HEK293 (cell line): ENCODE results near the gene DCAF6.

ENCODE experiments used
- CTCF ChIA-PET: fragments of 350-600 bp; formaldehyde crosslinking; extraction: SDS; loops from one replicate; lab custom pipeline; 2021; ENCODE audit warnings: antibody characterized with exemption; lab: Yijun Ruan, JAX
- POLR2A ChIA-PET: fragments of 300-600 bp; formaldehyde crosslinking; extraction: SDS; loops from one replicate; lab custom pipeline; 2020; ENCODE audit warnings: antibody characterized with exemption, inconsistent platforms; lab: Yijun Ruan, JAX
- H3K27ac ChIP-seq: fragments of 200-500 bp; sonication (Bioruptor generic); 2 replicates; pipeline ENCODE4 v1.5.1; 2014; ENCODE audit warnings: low read depth, low read length, control low read depth, inconsistent platforms; ENCODE audit errors: extremely low read depth
- H3K36me3 ChIP-seq, 2 experiments: fragments of 200-500 bp in 1 of 2; sonication (Bioruptor generic) in 1 of 2; 1 replicate in 1 of 2; 2 replicates in 1 of 2; pipeline ENCODE4 v1.5.1; 2014 to 2017; ENCODE audit warnings: inconsistent platforms in 2 of 2, low read length in 2 of 2; ENCODE audit not compliant: control insufficient read depth in 2 of 2, insufficient read depth in 1 of 2
- H3K4me1 ChIP-seq: fragments of 200-500 bp; sonication (Bioruptor generic); 2 replicates; pipeline ENCODE4 v1.5.1; 2014; ENCODE audit warnings: mild to moderate bottlenecking, low read length, inconsistent platforms; ENCODE audit not compliant: control insufficient read depth, insufficient read depth
- H3K4me3 ChIP-seq: 2 replicates; pipeline ENCODE4 v1.5.1; 2011; ENCODE audit warnings: low read depth, mild to moderate bottlenecking, control low read depth, low read length, moderate library complexity
- H3K9me3 ChIP-seq: fragments of 200-500 bp; sonication (Bioruptor generic); 2 replicates; pipeline ENCODE4 v1.5.1; 2014; ENCODE audit warnings: low read depth, low read length, inconsistent platforms; ENCODE audit not compliant: control insufficient read depth, insufficient read depth
- EGR2 ChIP-seq: fragments of 450-650 bp; formaldehyde crosslinking; IDR thresholded peaks from 2 replicates; pipeline ENCODE4 v1.5.1; 2016; ENCODE audit warnings: low read depth, missing biosample characterization, missing genetic modification characterization
- GLIS1 ChIP-seq: fragments of 450-650 bp; formaldehyde crosslinking; IDR thresholded peaks from 2 replicates; pipeline ENCODE4 v1.5.1; 2016; ENCODE audit warnings: missing biosample characterization, missing genetic modification characterization
- INSM2 ChIP-seq: fragments of 450-650 bp; formaldehyde crosslinking; IDR thresholded peaks from 2 replicates; pipeline ENCODE4 v1.5.1; 2016; ENCODE audit warnings: missing biosample characterization, missing genetic modification characterization
- SP2 ChIP-seq: fragments of 450-650 bp; formaldehyde crosslinking; IDR thresholded peaks from 2 replicates; pipeline ENCODE4 v1.5.1; 2016; ENCODE audit warnings: missing biosample characterization, missing genetic modification characterization
- TRIM28 ChIP-seq: IDR thresholded peaks from 2 replicates; pipeline ENCODE4 v1.6.1; 2011; ENCODE audit warnings: low read length, control low read depth, borderline replicate concordance
- YY1 ChIP-seq: fragments of 450-650 bp; formaldehyde crosslinking; IDR thresholded peaks from 2 replicates; pipeline ENCODE4 v1.5.1; 2018; ENCODE audit warnings: missing biosample characterization, missing genetic modification characterization
- YY2 ChIP-seq: fragments of 450-650 bp; formaldehyde crosslinking; IDR thresholded peaks from 2 replicates; pipeline ENCODE4 v1.5.1; 2016; ENCODE audit warnings: missing biosample characterization, missing genetic modification characterization
- ZBTB17 ChIP-seq: fragments of 450-650 bp; formaldehyde crosslinking; IDR thresholded peaks from 2 replicates; pipeline ENCODE4 v1.5.1; 2016; ENCODE audit warnings: missing biosample characterization, missing genetic modification characterization
- ZBTB26 ChIP-seq: fragments of 450-650 bp; formaldehyde crosslinking; optimal IDR thresholded peaks from 2 replicates; pipeline ENCODE3; 2016; ENCODE audit warnings: missing biosample characterization, mild to moderate bottlenecking, missing genetic modification characterization
- ZNF112 ChIP-seq: fragments of 450-650 bp; formaldehyde crosslinking; IDR thresholded peaks from 2 replicates; pipeline ENCODE4 v1.5.0; 2017; ENCODE audit warnings: missing biosample characterization, missing genetic modification characterization
- ZNF114 ChIP-seq: fragments of 450-650 bp; formaldehyde crosslinking; IDR thresholded peaks from 2 replicates; pipeline ENCODE4 v1.5.0; 2017; ENCODE audit warnings: missing biosample characterization, missing genetic modification characterization
- ZNF2 ChIP-seq: fragments of 450-650 bp; formaldehyde crosslinking; IDR thresholded peaks from 2 replicates; pipeline ENCODE4 v1.5.1; 2016; ENCODE audit warnings: missing biosample characterization, missing genetic modification characterization
- ZNF654 ChIP-seq: fragments of 450-650 bp; formaldehyde crosslinking; IDR thresholded peaks from 2 replicates; pipeline ENCODE4 v1.5.1; 2016; ENCODE audit warnings: low read depth, missing biosample characterization, missing genetic modification characterization
- ZNF664 ChIP-seq: fragments of 450-650 bp; formaldehyde crosslinking; IDR thresholded peaks from 2 replicates; pipeline ENCODE4 v1.5.1; 2016; ENCODE audit warnings: missing biosample characterization, missing genetic modification characterization
- ZNF701 ChIP-seq: fragments of 450-650 bp; formaldehyde crosslinking; IDR thresholded peaks from 2 replicates; pipeline ENCODE4 v1.5.1; 2016; ENCODE audit warnings: missing biosample characterization, missing genetic modification characterization
- TF ChIP-seq, protein P1 (sequence below): fragments of 450-650 bp; formaldehyde crosslinking; IDR thresholded peaks from 2 replicates; pipeline ENCODE4 v1.5.1; 2016; ENCODE audit warnings: missing biosample characterization, missing genetic modification characterization
- TF ChIP-seq, protein P2 (sequence below): fragments of 450-650 bp; formaldehyde crosslinking; IDR thresholded peaks from 2 replicates; pipeline ENCODE4 v1.5.1; 2017; ENCODE audit warnings: missing biosample characterization, mild to moderate bottlenecking, missing genetic modification characterization, moderate library complexity
- TF ChIP-seq, protein P3 (sequence below): fragments of 450-650 bp; formaldehyde crosslinking; IDR thresholded peaks from 2 replicates; pipeline ENCODE4 v1.5.1; 2016; ENCODE audit warnings: missing biosample characterization, missing genetic modification characterization

Gene DCAF6

GRCh38 chr1:168081373-168082007, 145.0 kb downstream of the DCAF6 start (continued):
- TF ChIP-seq, protein P1, sequence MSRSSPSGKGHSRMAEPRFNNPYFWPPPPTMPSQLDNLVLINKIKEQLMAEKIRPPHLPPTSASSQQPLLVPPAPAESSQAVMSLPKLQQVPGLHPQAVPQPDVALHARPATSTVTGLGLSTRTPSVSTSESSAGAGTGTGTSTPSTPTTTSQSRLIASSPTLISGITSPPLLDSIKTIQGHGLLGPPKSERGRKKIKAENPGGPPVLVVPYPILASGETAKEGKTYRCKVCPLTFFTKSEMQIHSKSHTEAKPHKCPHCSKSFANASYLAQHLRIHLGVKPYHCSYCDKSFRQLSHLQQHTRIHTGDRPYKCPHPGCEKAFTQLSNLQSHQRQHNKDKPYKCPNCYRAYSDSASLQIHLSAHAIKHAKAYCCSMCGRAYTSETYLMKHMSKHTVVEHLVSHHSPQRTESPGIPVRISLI (tag by site-specific recombination), result no peak
- TF ChIP-seq SP2 (tag by site-specific recombination) (no peak), ZNF701 (tag by site-specific recombination) (no peak), YY2 (no peak), ZNF114 (tag by site-specific recombination) (no peak), YY1 (tag by site-specific recombination) (no peak), ZBTB26 (tag by site-specific recombination) (no peak)
- TF ChIP-seq, all 188 proteins: peak for 0

GRCh38 chr1:168082008-168082876, 145.8 kb downstream of the DCAF6 start:
- H3K4me1 ChIP-seq, result no peaks in the 10 kb centered on the region
- no peak overlapping the region for H3K4me3 ChIP-seq
- TF ChIP-seq TRIM28 (no peak), ZNF664 (no peak), EGR2 (no peak), ZBTB17 (tag by site-specific recombination) (peak; percentile 48), ZNF2 (tag by site-specific recombination) (peak; percentile 99), ZNF112 (tag by site-specific recombination) (no peak), ZNF654 (tag by site-specific recombination) (peak; percentile 88), INSM2 (tag by site-specific recombination) (no peak), GLIS1 (tag by site-specific recombination) (no peak)
- TF ChIP-seq, protein P2, sequence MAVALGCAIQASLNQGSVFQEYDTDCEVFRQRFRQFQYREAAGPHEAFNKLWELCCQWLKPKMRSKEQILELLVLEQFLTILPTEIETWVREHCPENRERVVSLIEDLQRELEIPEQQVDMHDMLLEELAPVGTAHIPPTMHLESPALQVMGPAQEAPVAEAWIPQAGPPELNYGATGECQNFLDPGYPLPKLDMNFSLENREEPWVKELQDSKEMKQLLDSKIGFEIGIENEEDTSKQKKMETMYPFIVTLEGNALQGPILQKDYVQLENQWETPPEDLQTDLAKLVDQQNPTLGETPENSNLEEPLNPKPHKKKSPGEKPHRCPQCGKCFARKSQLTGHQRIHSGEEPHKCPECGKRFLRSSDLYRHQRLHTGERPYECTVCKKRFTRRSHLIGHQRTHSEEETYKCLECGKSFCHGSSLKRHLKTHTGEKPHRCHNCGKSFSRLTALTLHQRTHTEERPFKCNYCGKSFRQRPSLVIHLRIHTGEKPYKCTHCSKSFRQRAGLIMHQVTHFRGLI (tag by site-specific recombination), result 0 out of 2 replicates have a peak, but pooled peaks have one; percentile 29
- TF ChIP-seq, protein P3, sequence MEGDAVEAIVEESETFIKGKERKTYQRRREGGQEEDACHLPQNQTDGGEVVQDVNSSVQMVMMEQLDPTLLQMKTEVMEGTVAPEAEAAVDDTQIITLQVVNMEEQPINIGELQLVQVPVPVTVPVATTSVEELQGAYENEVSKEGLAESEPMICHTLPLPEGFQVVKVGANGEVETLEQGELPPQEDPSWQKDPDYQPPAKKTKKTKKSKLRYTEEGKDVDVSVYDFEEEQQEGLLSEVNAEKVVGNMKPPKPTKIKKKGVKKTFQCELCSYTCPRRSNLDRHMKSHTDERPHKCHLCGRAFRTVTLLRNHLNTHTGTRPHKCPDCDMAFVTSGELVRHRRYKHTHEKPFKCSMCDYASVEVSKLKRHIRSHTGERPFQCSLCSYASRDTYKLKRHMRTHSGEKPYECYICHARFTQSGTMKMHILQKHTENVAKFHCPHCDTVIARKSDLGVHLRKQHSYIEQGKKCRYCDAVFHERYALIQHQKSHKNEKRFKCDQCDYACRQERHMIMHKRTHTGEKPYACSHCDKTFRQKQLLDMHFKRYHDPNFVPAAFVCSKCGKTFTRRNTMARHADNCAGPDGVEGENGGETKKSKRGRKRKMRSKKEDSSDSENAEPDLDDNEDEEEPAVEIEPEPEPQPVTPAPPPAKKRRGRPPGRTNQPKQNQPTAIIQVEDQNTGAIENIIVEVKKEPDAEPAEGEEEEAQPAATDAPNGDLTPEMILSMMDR (tag by site-specific recombination), result peak; percentile 76
- TF ChIP-seq, all 188 proteins: peak for 5
- ChIA-PET POLR2A (interaction anchor here (0.8 to 1.6 kb wide), 6 partner anchors 54 to 366 kb away, joined by 3 to 22 read pairs (median 4); partner anchors contain the start of genes ADCY10, DCAF6, MPC2 and MPZL1), CTCF (interaction anchor here (0.6 to 4.2 kb wide), 60 partner anchors 10 to 518 kb away, joined by 3 to 55 read pairs (median 4); partner anchors contain the start of genes ADCY10, MPC2 and MPZL1)
- H3K27ac ChIP-seq, result no peak overlapping the region
- H3K9me3 ChIP-seq, result no peaks in the 10 kb centered on the region
- H3K36me3 ChIP-seq, result peaks cover 0 to 42% of the 10 kb centered on the region in 2 experiments; a peak in 1 of 3 replicates
